Keratinocyte (primary cell): ENCODE data around the gene GAPVD1. TPM values are rescaled to one million over a fixed set of nuclear protein-coding genes. Genes with fewer than 3 reads are reported as not detected.

Experiments
- DNase-seq: peaks from one replicate; pipeline ENCODE4 v3.0.0-alpha.2; 2011; ENCODE audit warnings: low read depth, missing footprints, low spot score
- FAIRE-seq: peaks from 2 replicates; lab custom pipeline; 2011; peaks lifted over from hg19 to GRCh38; lab: Jason Lieb, UNC
- H2AFZ ChIP-seq: 2 replicates; pipeline ENCODE4 v1.6.0; 2012; ENCODE audit warnings: low read length, control low read depth, inconsistent platforms; ENCODE audit not compliant: control insufficient read depth
- H3K27ac ChIP-seq: 2 replicates; pipeline ENCODE4 v1.5.1; 2011; ENCODE audit warnings: low read length; ENCODE audit not compliant: control insufficient read depth, insufficient read depth
- H3K27me3 ChIP-seq: 3 replicates; pipeline ENCODE4 v1.6.0; 2011; ENCODE audit warnings: low read length; ENCODE audit not compliant: control insufficient read depth, insufficient read depth; ENCODE audit errors: extremely low read depth
- H3K36me3 ChIP-seq, 2 experiments: 2 replicates in 1 of 2; 3 replicates in 1 of 2; pipeline ENCODE4 v1.5.1; 2011; ENCODE audit warnings: low read length in 2 of 2, mild to moderate bottlenecking in 1 of 2; ENCODE audit not compliant: control insufficient read depth in 2 of 2, insufficient read depth in 2 of 2; ENCODE audit errors: extremely low read depth in 1 of 2
- H3K4me1 ChIP-seq: 3 replicates; pipeline ENCODE4 v1.5.1; 2011; ENCODE audit warnings: low read length; ENCODE audit not compliant: control insufficient read depth, insufficient read depth; ENCODE audit errors: extremely low read depth
- H3K4me2 ChIP-seq: 3 replicates; pipeline ENCODE4 v1.6.0; 2011; ENCODE audit warnings: low read depth, low read length; ENCODE audit not compliant: control insufficient read depth, insufficient read depth; ENCODE audit errors: extremely low read depth
- H3K4me3 ChIP-seq, 3 experiments: fragments of 200-600 bp in 1 of 3; sonication (generic) in 1 of 3; 2 replicates in 2 of 3; 3 replicates in 1 of 3; pipeline ENCODE4 v1.5.1; 2011 to 2016; ENCODE audit warnings: low read length in 3 of 3, mild to moderate bottlenecking in 3 of 3, control low read depth in 2 of 3, inconsistent platforms in 1 of 3, low read depth in 1 of 3, mixed read lengths in 1 of 3, mixed run types in 1 of 3, moderate library complexity in 1 of 3; ENCODE audit not compliant: control insufficient read depth in 2 of 3, insufficient read depth in 2 of 3; ENCODE audit errors: extremely low read depth in 1 of 3
- H3K79me2 ChIP-seq: 2 replicates; pipeline ENCODE4 v1.6.0; 2012; ENCODE audit warnings: low read length; ENCODE audit not compliant: control insufficient read depth, insufficient read depth
- H3K9ac ChIP-seq: 3 replicates; pipeline ENCODE4 v1.6.0; 2011; ENCODE audit warnings: low read length; ENCODE audit not compliant: control insufficient read depth, insufficient read depth; ENCODE audit errors: extremely low read depth
- H3K9me1 ChIP-seq: 3 replicates; pipeline ENCODE4 v1.6.0; 2011; ENCODE audit warnings: low read length; ENCODE audit not compliant: control insufficient read depth, insufficient read depth; ENCODE audit errors: extremely low read depth
- H3K9me3 ChIP-seq: 2 replicates; pipeline ENCODE4 v1.5.1; 2012; ENCODE audit warnings: low read depth, low read length; ENCODE audit not compliant: control insufficient read depth
- H4K20me1 ChIP-seq: 3 replicates; pipeline ENCODE4 v1.6.0; 2011; ENCODE audit warnings: low read length; ENCODE audit not compliant: control insufficient read depth, insufficient read depth; ENCODE audit errors: extremely low read depth
- EZH2 ChIP-seq: IDR thresholded peaks from one replicate; pipeline ENCODE4 v1.6.1; 2012; ENCODE audit warnings: inconsistent platforms, mild to moderate bottlenecking, low read length, moderate library complexity
- dilution Hi-C: fragments of 300-500 bp; cut with MboI; formaldehyde crosslinking; loops from one replicate; pipeline ENCODE4 v1.7.0; 2020; ENCODE audit warnings: low sequenced_read_pairs; ENCODE audit not compliant: extremely low pct_ligation_motif_present
- polyA minus RNA-seq, 3 experiments: library from RNA; depleted of rRNA, polyadenylated mRNA; stranded (reverse); fragments of >200 nt; gene quantifications; 1 replicate in 1 of 3; 2 replicates in 1 of 3; 3 replicates in 1 of 3; pipeline ENCODE4 v1.2.3, GENCODE V29; 2011
- polyA plus RNA-seq, 5 experiments: library from polyadenylated mRNA; depleted of rRNA in 3 of 5; stranded (reverse) in 3 of 5; stranded (forward) in 1 of 5; unstranded in 1 of 5; fragments of >200 nt; gene quantifications; 1 replicate in 1 of 5; 2 replicates in 3 of 5; 3 replicates in 1 of 5; pipeline versions ENCODE4 v1.2.1 to v1.2.3, GENCODE V29; 2011 to 2012; ENCODE audit warnings: missing spikeins in 2 of 5, low read depth in 1 of 5, low replicate concordance in 1 of 5
- TF ChIP-seq, protein P1 (sequence below), 3 experiments: IDR thresholded peaks in 1 of 3; conservative IDR thresholded peaks in 1 of 3; optimal IDR thresholded peaks in 1 of 3; 2 replicates in 2 of 3; 3 replicates in 1 of 3; pipeline versions ENCODE3 to v1.5.1; 2011; ENCODE audit warnings: low read length in 3 of 3, mild to moderate bottlenecking in 3 of 3, moderate library complexity in 2 of 3, control low read depth in 1 of 3, inconsistent platforms in 1 of 3; ENCODE audit not compliant: insufficient read depth in 2 of 3; ENCODE audit errors: extremely low read depth in 1 of 3

Gene GAPVD1
- polyA plus RNA-seq (15.1 to 26.8 TPM (median 23.2 TPM) in 3 replicates), polyA minus RNA-seq (22.4 to 74.2 TPM (median 39.7 TPM) in 3 replicates)
- 34.1 TPM for polyA plus RNA-seq (2011; ENCODE audit: low read depth)
- polyA plus RNA-seq (2011; cell fraction: cytosol; rRNA removed) = 10.5 and 17.7 TPM in 2 replicates
- 46.7 and 50.6 TPM in 2 replicates for polyA plus RNA-seq (2011; cell fraction: nucleus; rRNA removed)
- 20.8 and 21.7 TPM in 2 replicates for polyA plus RNA-seq (2012; ENCODE audit: low replicate concordance)
- polyA minus RNA-seq (2011; cell fraction: cytosol; rRNA and poly(A)+ RNA removed) = 37.0 TPM
- 39.6 and 86.7 TPM in 2 replicates for polyA minus RNA-seq (2011; cell fraction: nucleus; rRNA and poly(A)+ RNA removed)

DNA sequence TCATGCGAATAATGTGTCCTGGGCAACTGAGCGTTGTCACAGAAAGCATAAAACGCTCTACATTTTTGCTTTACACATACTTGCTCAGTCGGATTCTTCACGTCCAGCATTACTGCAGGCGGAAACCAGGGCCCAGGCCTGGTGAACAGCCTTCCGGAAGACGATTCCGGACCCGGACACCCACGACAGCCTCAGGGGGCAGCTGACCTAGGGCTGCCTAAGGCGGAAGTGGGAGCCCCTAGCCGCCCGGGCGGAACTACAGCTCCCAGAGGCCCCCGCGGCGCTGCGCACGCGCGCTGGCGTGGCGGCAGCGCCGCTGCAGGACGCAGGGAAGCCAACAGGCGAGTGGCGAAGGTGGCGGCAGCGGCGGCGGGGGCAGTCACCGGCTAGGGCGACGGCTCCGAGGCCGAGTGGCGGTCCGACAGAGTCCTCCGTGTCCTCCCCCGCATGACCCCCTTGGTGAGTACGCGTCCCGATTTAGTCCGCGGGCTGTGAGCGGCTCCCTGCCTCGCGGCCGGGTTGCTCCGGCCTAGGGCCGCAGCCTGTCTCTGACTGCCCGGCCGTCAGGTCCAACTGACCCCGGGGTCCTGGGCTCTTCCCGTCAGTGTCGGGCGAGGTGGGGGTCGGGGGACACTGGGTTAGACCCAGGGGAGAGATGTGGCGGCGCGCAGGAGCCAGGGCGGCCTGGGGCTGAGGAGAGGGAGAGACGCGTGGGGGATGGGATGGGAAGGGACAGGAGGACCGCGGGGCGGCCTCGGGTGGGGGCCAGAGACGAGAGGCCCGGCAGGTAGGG is at the start of gene GAPVD1:
TSS of gene GAPVD1 (plus strand) at position 326 of the 793 bp plus-strand sequence. CDS start 37,096 bp downstream, outside the sequence.
- DNase-seq (no peak), FAIRE-seq (no peak)
- Histone ChIP-seq H3K4me3 (peak within 1 kb of the TSS; percentile 77 to 85 (median 85)), H3K79me2 (peaks cover 44% of the 10 kb centered on the region), H3K4me1 (peaks cover 10% of the 10 kb centered on the region), H3K9me3 (no peaks in the 10 kb centered on the region), H3K27ac (peak within 1 kb of the TSS; percentile 90), H3K9me1 (no peaks in the 10 kb centered on the region), H3K36me3 (no peaks in the 10 kb centered on the region), H3K27me3 (no peaks in the 10 kb centered on the region), H2AFZ (peak within 1 kb of the TSS; percentile 99), H3K4me2 (peak within 1 kb of the TSS; percentile 98), H4K20me1 (no peaks in the 10 kb centered on the region), H3K9ac (peak within 1 kb of the TSS; percentile 87)
- TF ChIP-seq, protein P1, sequence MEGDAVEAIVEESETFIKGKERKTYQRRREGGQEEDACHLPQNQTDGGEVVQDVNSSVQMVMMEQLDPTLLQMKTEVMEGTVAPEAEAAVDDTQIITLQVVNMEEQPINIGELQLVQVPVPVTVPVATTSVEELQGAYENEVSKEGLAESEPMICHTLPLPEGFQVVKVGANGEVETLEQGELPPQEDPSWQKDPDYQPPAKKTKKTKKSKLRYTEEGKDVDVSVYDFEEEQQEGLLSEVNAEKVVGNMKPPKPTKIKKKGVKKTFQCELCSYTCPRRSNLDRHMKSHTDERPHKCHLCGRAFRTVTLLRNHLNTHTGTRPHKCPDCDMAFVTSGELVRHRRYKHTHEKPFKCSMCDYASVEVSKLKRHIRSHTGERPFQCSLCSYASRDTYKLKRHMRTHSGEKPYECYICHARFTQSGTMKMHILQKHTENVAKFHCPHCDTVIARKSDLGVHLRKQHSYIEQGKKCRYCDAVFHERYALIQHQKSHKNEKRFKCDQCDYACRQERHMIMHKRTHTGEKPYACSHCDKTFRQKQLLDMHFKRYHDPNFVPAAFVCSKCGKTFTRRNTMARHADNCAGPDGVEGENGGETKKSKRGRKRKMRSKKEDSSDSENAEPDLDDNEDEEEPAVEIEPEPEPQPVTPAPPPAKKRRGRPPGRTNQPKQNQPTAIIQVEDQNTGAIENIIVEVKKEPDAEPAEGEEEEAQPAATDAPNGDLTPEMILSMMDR (optimal IDR thresholded peaks at IDR 0.05 in 1 of 3, IDR thresholded peaks at IDR 0.05 in 1 of 3, conservative IDR thresholded peaks at IDR 0.05 in 1 of 3; ENCODE audit: extremely low read depth in 1 of 3, insufficient read depth in 2 of 3, low read length in 3 of 3) = peak in 2 of 3 experiments; percentile 47 to 49
- no peak for TF ChIP-seq EZH2
- dilution Hi-C loops = no loop called here

- Histone ChIP-seq H3K27ac (no peak overlapping the region), H2AFZ (no peak overlapping the region), H3K9ac (no peak overlapping the region), H3K36me3 (peaks cover 3 to 4% of the 10 kb centered on the region in 2 experiments), H3K4me1 (no peaks in the 10 kb centered on the region), H3K79me2 (no peaks in the 10 kb centered on the region), H4K20me1 (no peaks in the 10 kb centered on the region), H3K27me3 (no peaks in the 10 kb centered on the region), H3K4me2 (no peak overlapping the region), H3K4me3 (no peak overlapping the region), H3K9me3 (no peaks in the 10 kb centered on the region), H3K9me1 (no peaks in the 10 kb centered on the region)
- dilution Hi-C loops = no loop called here
- FAIRE-seq (no peak), DNase-seq (no peak)
- TF ChIP-seq, protein P1 (optimal IDR thresholded peaks at IDR 0.05 in 1 of 3, IDR thresholded peaks at IDR 0.05 in 1 of 3, conservative IDR thresholded peaks at IDR 0.05 in 1 of 3; ENCODE audit: extremely low read depth in 1 of 3, insufficient read depth in 2 of 3, low read length in 3 of 3) = no peak
- no peak for TF ChIP-seq EZH2
These were observed 47.4 kb upstream of the GAPVD1 start for GRCh38 chr9:125214186-125214585.
